AG09319 (cell line): ENCODE results near the gene CACNB2.

ENCODE experiments used
- DNase-seq: peaks from one replicate; pipeline ENCODE4 v3.0.0-alpha.2; 2010; ENCODE audit warnings: low read depth; ENCODE audit errors: extremely low read depth
- CTCF ChIP-seq: IDR thresholded peaks from 2 replicates; pipeline ENCODE4 v1.5.1; 2011; ENCODE audit warnings: low read depth, mild to moderate bottlenecking, inconsistent platforms, low read length, moderate library complexity

CACNB2 gene

GRCh38 chr10:18185621-18186020 is 45.4 kb downstream of the CACNB2 start:
- no peak for DNase-seq
- no peak for TF ChIP-seq CTCF

- no peak for DNase-seq
- TF ChIP-seq CTCF: no peak
These were observed 50.6 kb downstream of the CACNB2 start for GRCh38 chr10:18190840-18191239.

GRCh38 chr10:18194634-18195033 is 54.4 kb downstream of the CACNB2 start:
- no peak for DNase-seq
- no peak for TF ChIP-seq CTCF

- TF ChIP-seq CTCF: no peak
- no peak for DNase-seq
These were observed 55.0 kb downstream of the CACNB2 start for GRCh38 chr10:18195060-18195799.

- TF ChIP-seq CTCF: no peak
- no peak for DNase-seq
These were observed 56.8 kb downstream of the CACNB2 start for GRCh38 chr10:18196806-18197550.

- DNase-seq: no peak
- no peak for TF ChIP-seq CTCF
These were observed 57.5 kb downstream of the CACNB2 start for GRCh38 chr10:18197706-18198105.

GRCh38 chr10:18201877-18202276 is 61.7 kb downstream of the CACNB2 start:
- TF ChIP-seq CTCF: no peak
- DNase-seq: no peak
